Lung (tissue), 12 donors: Measurements from ENCODE around the gene SPATA12. TPM values are rescaled to one million over a fixed set of nuclear protein-coding genes. Genes with fewer than 3 reads are reported as not detected.

Experiments used
- ATAC-seq: fragments of 200-7000 bp; cut with Tn5 transposase; one replicate; pipeline ENCODE4 v1.9.1; 2020; ENCODE audit warnings: moderate number of reproducible peaks; ENCODE audit not compliant: insufficient read depth, low FRiP score
- DNase-seq, 3 donors: peaks; one replicate each; pipeline ENCODE4 v3.0.0-alpha.2; 2013 to 2017
- H3K27ac ChIP-seq, 2 donors: one replicate each; pipeline ENCODE4 v1.5.1; 2013; ENCODE audit warnings: mild to moderate bottlenecking in 2 of 2, moderate library complexity in 2 of 2, control low read depth in 1 of 2, inconsistent platforms in 1 of 2, low read depth in 1 of 2, low read length in 1 of 2
- H3K27me3 ChIP-seq, 3 donors: one replicate each; pipeline ENCODE4 v1.5.1; 2013; ENCODE audit warnings: low read length in 2 of 3; ENCODE audit not compliant: control insufficient read depth in 3 of 3, insufficient read depth in 3 of 3
- H3K36me3 ChIP-seq, 4 donors: one replicate each; pipeline ENCODE4 v1.5.1; 2013; ENCODE audit warnings: low read length in 4 of 4, mild to moderate bottlenecking in 1 of 4, moderate library complexity in 1 of 4; ENCODE audit not compliant: control insufficient read depth in 4 of 4, insufficient read depth in 4 of 4
- H3K4me1 ChIP-seq, 5 donors: one replicate each; pipeline ENCODE4 v1.5.1; 2013; ENCODE audit warnings: low read length in 5 of 5, mild to moderate bottlenecking in 2 of 5, moderate library complexity in 1 of 5; ENCODE audit not compliant: control insufficient read depth in 5 of 5, insufficient read depth in 5 of 5
- H3K4me3 ChIP-seq: one replicate; pipeline ENCODE4 v1.5.1; 2013; ENCODE audit warnings: mild to moderate bottlenecking, control low read depth, moderate library complexity
- H3K9ac ChIP-seq, 2 donors: one replicate each; pipeline ENCODE4 v1.5.1; 2013; ENCODE audit warnings: low read length in 2 of 2, control low read depth in 1 of 2; ENCODE audit not compliant: insufficient read depth in 1 of 2
- H3K9me3 ChIP-seq, 4 donors: one replicate each; pipeline ENCODE4 v1.5.1; 2013; ENCODE audit warnings: low read length in 3 of 4, mild to moderate bottlenecking in 1 of 4, moderate library complexity in 1 of 4; ENCODE audit not compliant: control insufficient read depth in 4 of 4, insufficient read depth in 3 of 4
- WGBS, 2 donors: extraction: QIAGEN DNeasy Blood & Tissue Kit; methylation state at CpG; one replicate each; pipeline ENCODE4 v1.1.7; 2013; 5-methylcytosine and 5-hydroxymethylcytosine counted together
- polyA plus RNA-seq, 2 donors: library from polyadenylated mRNA; stranded (reverse); fragments of 200-250 nt; gene quantifications; one replicate each; pipeline ENCODE4 v1.2.1, GENCODE V29; 2013
- total RNA-seq, 2 donors: library from RNA; depleted of rRNA in 1 of 2; stranded (reverse); fragments of >200 nt in 1 of 2; gene quantifications; one replicate each; pipeline ENCODE4 v1.2.1, GENCODE V29; 2014 to 2021
- TF ChIP-seq, protein P1 (sequence below): IDR thresholded peaks from 2 replicates; pipeline ENCODE4 v1.5.1; 2012; ENCODE audit warnings: mild to moderate bottlenecking; ENCODE audit errors: control extremely low read depth, extremely low read depth
- donor health status: control.
- donor health status: control.
- donor health status: Bipolar disorder and iron deficiency.
- donor health status: healthy.
- donor health status: DM: yes; HTN: yes; CAD: no.

The SPATA12 gene
- total and polyA plus RNA-seq, 4 donors: 0.08 to 0.15 (median 0.08) TPM; not detected in 1

- DNase-seq: no peak
Observed at GRCh38 chr3:57074135-57074534, 13.7 kb downstream of the SPATA12 start.

DNA sequence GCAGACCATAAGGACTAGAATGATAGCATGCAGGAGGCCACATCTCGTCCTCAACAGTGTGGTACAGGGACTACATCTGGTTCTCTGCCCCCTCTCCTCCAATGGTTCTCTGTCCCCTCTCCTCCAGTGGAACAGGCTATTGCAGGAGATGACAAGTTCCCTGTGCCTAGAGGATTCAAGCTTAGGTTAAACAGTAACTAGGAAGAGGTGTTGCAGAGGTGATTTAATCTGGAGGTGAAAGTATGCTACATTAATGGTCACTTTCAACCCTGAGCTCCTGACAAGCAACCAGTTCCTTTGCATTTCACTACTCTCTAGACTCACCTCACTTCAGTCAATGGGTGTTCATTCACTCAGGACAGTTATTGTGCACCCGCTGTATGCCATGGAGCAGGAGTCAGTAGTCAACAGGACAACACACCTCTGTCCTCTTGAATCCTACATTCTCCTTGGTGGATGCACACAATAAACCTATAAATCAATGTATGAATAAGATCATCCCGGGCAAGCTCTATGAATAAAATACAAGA lies 16.0 kb downstream of the SPATA12 start:
- ATAC-seq (no peak), DNase-seq (no peak)
- H3K36me3 ChIP-seq: no peaks in the 10 kb centered on the region
- no peak overlapping the region for H3K27ac ChIP-seq
- no peak overlapping the region for H3K4me3 ChIP-seq
- H3K9ac ChIP-seq: no peak overlapping the region
- peaks cover 0 to 4% (median 0%) of the 10 kb centered on the region in 5 donors for H3K4me1 ChIP-seq
- H3K9me3 ChIP-seq: no peaks in the 10 kb centered on the region
- WGBS, 2 donors: 88 to 94% methylated on average over 3 of the region's 3 CpGs
- peaks cover 0 to 10% (median 3%) of the 10 kb centered on the region in 3 donors for H3K27me3 ChIP-seq
- TF ChIP-seq, protein P1, sequence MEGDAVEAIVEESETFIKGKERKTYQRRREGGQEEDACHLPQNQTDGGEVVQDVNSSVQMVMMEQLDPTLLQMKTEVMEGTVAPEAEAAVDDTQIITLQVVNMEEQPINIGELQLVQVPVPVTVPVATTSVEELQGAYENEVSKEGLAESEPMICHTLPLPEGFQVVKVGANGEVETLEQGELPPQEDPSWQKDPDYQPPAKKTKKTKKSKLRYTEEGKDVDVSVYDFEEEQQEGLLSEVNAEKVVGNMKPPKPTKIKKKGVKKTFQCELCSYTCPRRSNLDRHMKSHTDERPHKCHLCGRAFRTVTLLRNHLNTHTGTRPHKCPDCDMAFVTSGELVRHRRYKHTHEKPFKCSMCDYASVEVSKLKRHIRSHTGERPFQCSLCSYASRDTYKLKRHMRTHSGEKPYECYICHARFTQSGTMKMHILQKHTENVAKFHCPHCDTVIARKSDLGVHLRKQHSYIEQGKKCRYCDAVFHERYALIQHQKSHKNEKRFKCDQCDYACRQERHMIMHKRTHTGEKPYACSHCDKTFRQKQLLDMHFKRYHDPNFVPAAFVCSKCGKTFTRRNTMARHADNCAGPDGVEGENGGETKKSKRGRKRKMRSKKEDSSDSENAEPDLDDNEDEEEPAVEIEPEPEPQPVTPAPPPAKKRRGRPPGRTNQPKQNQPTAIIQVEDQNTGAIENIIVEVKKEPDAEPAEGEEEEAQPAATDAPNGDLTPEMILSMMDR: no peak

More at GRCh38 chr3:57074135-57074534, 13.7 kb downstream of the SPATA12 start:
- Histone ChIP-seq H3K27ac (no peak overlapping the region), H3K9ac (no peak overlapping the region), H3K9me3 (no peaks in the 10 kb centered on the region), H3K4me3 (no peak overlapping the region), H3K27me3 (peaks cover 0 to 10% (median 3%) of the 10 kb centered on the region in 3 donors), H3K4me1 (peaks cover 0 to 3% (median 0%) of the 10 kb centered on the region in 5 donors), H3K36me3 (no peaks in the 10 kb centered on the region)
- TF ChIP-seq, protein P1: no peak
- 87 to 94% methylated on average over 4 of the region's 4 CpGs for WGBS, 2 donors
- no peak for ATAC-seq

GRCh38 chr3:57077630-57078343 lies 17.3 kb downstream of the SPATA12 start:
- Histone ChIP-seq H3K27ac (no peak overlapping the region), H3K4me1 (peaks cover 0 to 4% (median 0%) of the 10 kb centered on the region in 5 donors), H3K4me3 (no peak overlapping the region), H3K27me3 (peaks cover 0 to 10% (median 3%) of the 10 kb centered on the region in 3 donors), H3K9ac (peak overlapping the region in 1 of 2 donors; percentile 64), H3K36me3 (no peaks in the 10 kb centered on the region), H3K9me3 (no peaks in the 10 kb centered on the region)
- DNase-seq: no peak
- no peak for ATAC-seq
- 38 to 42% methylated on average over 9 of the region's 9 CpGs for WGBS, 2 donors
- TF ChIP-seq, protein P1: no peak
